H9 (cell line): ENCODE data around the gene TDRKH. TPM values are rescaled to one million over a fixed set of nuclear protein-coding genes. Genes with fewer than 3 reads are reported as not detected.

Source experiments
- DNase-seq: peaks from one replicate; pipeline ENCODE4 v3.0.0-alpha.2; 2017
- H2AFZ ChIP-seq: one replicate; pipeline ENCODE4 v1.6.1; 2013; ENCODE audit warnings: mild to moderate bottlenecking, low read length, control low read depth, moderate library complexity
- H2AK5ac ChIP-seq: 2 replicates; pipeline ENCODE4 v1.6.1; 2013; ENCODE audit warnings: low read length, control low read depth, mixed read lengths; ENCODE audit not compliant: insufficient read length
- H2BK120ac ChIP-seq: one replicate; pipeline ENCODE4 v1.6.1; 2013; ENCODE audit warnings: low read depth, mild to moderate bottlenecking, low read length, control low read depth, inconsistent platforms; ENCODE audit not compliant: poor library complexity, severe bottlenecking
- H2BK12ac ChIP-seq: 2 replicates; pipeline ENCODE4 v1.6.1; 2013; ENCODE audit warnings: low read length, control low read depth, mixed read lengths, low read depth; ENCODE audit not compliant: insufficient read length
- H2BK15ac ChIP-seq: 2 replicates; pipeline ENCODE4 v1.6.1; 2013; ENCODE audit warnings: low read depth, low read length, control low read depth
- H2BK20ac ChIP-seq: one replicate; pipeline ENCODE4 v1.6.1; 2013; ENCODE audit warnings: low read depth, mild to moderate bottlenecking, low read length, control low read depth, inconsistent platforms; ENCODE audit not compliant: poor library complexity, severe bottlenecking
- H2BK5ac ChIP-seq: 2 replicates; pipeline ENCODE4 v1.6.1; 2013; ENCODE audit warnings: low read length, control low read depth, mixed read lengths; ENCODE audit not compliant: insufficient read length
- H3K14ac ChIP-seq: 2 replicates; pipeline ENCODE4 v1.6.1; 2013; ENCODE audit warnings: low read length, control low read depth; ENCODE audit not compliant: insufficient read depth
- H3K18ac ChIP-seq: 2 replicates; pipeline ENCODE4 v1.6.1; 2013; ENCODE audit warnings: low read depth, mild to moderate bottlenecking, mixed read lengths, low read length, control low read depth; ENCODE audit not compliant: insufficient read length
- H3K23ac ChIP-seq: 2 replicates; pipeline ENCODE4 v1.6.1; 2013; ENCODE audit warnings: low read length, control low read depth, mixed read lengths, low read depth; ENCODE audit not compliant: insufficient read length
- H3K23me2 ChIP-seq: 2 replicates; pipeline ENCODE4 v1.6.1; 2013; ENCODE audit warnings: low read depth, mild to moderate bottlenecking, mixed read lengths, low read length, control low read depth; ENCODE audit not compliant: insufficient read length, poor library complexity, severe bottlenecking
- H3K27ac ChIP-seq: 2 replicates; pipeline ENCODE4 v1.5.1; 2013; ENCODE audit warnings: low read length, control low read depth, mixed read lengths, low read depth; ENCODE audit not compliant: insufficient read length
- H3K27me3 ChIP-seq: 2 replicates; pipeline ENCODE4 v1.6.1; 2013; ENCODE audit warnings: low read length, control low read depth, inconsistent platforms; ENCODE audit not compliant: insufficient read depth
- H3K4ac ChIP-seq: 2 replicates; pipeline ENCODE4 v1.6.1; 2013; ENCODE audit warnings: low read depth, mild to moderate bottlenecking, control low read depth, inconsistent platforms, low read length, moderate library complexity
- H3K4me1 ChIP-seq: 2 replicates; pipeline ENCODE4 v1.6.1; 2013; ENCODE audit warnings: low read length, control low read depth, inconsistent platforms; ENCODE audit not compliant: insufficient read depth
- H3K4me2 ChIP-seq: 2 replicates; pipeline ENCODE4 v1.6.1; 2013; ENCODE audit warnings: low read length, control low read depth, mixed read lengths; ENCODE audit not compliant: insufficient read length, insufficient read depth
- H3K56ac ChIP-seq: 2 replicates; pipeline ENCODE4 v1.6.1; 2013; ENCODE audit warnings: low read depth, mild to moderate bottlenecking, mixed read lengths, low read length, control low read depth; ENCODE audit not compliant: insufficient read length
- H3K79me1 ChIP-seq: 2 replicates; pipeline ENCODE4 v1.6.1; 2013; ENCODE audit warnings: low read depth, mild to moderate bottlenecking, moderate library complexity, low read length, control low read depth, inconsistent platforms; ENCODE audit not compliant: insufficient read depth, poor library complexity, severe bottlenecking
- H3K79me2 ChIP-seq: 2 replicates; pipeline ENCODE4 v1.6.1; 2013; ENCODE audit warnings: low read length, control low read depth, inconsistent platforms; ENCODE audit not compliant: insufficient read depth
- H3K9ac ChIP-seq: 2 replicates; pipeline ENCODE4 v1.6.1; 2013; ENCODE audit warnings: low read length, control low read depth, mixed read lengths; ENCODE audit not compliant: insufficient read length; ENCODE audit errors: extremely low read depth
- H3K9me3 ChIP-seq: one replicate; pipeline ENCODE4 v1.6.1; 2013; ENCODE audit warnings: low read depth, low read length, inconsistent platforms; ENCODE audit not compliant: control insufficient read depth
- H3T11ph ChIP-seq: one replicate; pipeline ENCODE4 v1.6.1; 2013; ENCODE audit warnings: mild to moderate bottlenecking, low read length, control low read depth, inconsistent platforms
- H4K20me1 ChIP-seq: one replicate; pipeline ENCODE4 v1.6.1; 2013; ENCODE audit not compliant: control insufficient read depth, insufficient read length, insufficient read depth
- H4K5ac ChIP-seq: 2 replicates; pipeline ENCODE4 v1.6.1; 2013; ENCODE audit warnings: low read depth, mild to moderate bottlenecking, mixed read lengths, low read length, control low read depth; ENCODE audit not compliant: insufficient read length
- H4K8ac ChIP-seq: replicated peaks from 2 replicates; pipeline ENCODE4 v1.6.1; 2013; ENCODE audit warnings: low read length, control low read depth, mixed read lengths, low read depth; ENCODE audit not compliant: insufficient read length
- H4K91ac ChIP-seq: 2 replicates; pipeline ENCODE4 v1.6.1; 2013; ENCODE audit warnings: low read depth, mild to moderate bottlenecking, moderate library complexity, mixed read lengths, low read length, control low read depth; ENCODE audit not compliant: insufficient read length
- H3K27ac Mint-ChIP-seq, 3 experiments: 2 replicates in 2 of 3; 3 replicates in 1 of 3; pipeline ENCODE4 v1.8.0; 2020 to 2021; ENCODE audit warnings: mixed read lengths in 3 of 3, mild to moderate bottlenecking in 1 of 3, moderate library complexity in 1 of 3
- H3K27me3 Mint-ChIP-seq: 2 replicates; pipeline ENCODE4 v1.8.0; 2021; ENCODE audit warnings: low read depth, mild to moderate bottlenecking, moderate library complexity, mixed read lengths
- H3K36me3 Mint-ChIP-seq, 3 experiments: 2 replicates in 2 of 3; 3 replicates in 1 of 3; pipeline ENCODE4 v1.8.0; 2020 to 2021; ENCODE audit warnings: low read depth in 3 of 3, mixed read lengths in 3 of 3; ENCODE audit not compliant: insufficient read depth in 1 of 3
- H3K4me1 Mint-ChIP-seq, 2 experiments: 2 replicates each; pipeline ENCODE4 v1.8.0; 2020; ENCODE audit warnings: mixed read lengths in 2 of 2
- H3K4me3 Mint-ChIP-seq, 2 experiments: 2 replicates in 1 of 2; 3 replicates in 1 of 2; pipeline ENCODE4 v1.8.0; 2020 to 2021; ENCODE audit warnings: mild to moderate bottlenecking in 2 of 2, mixed read lengths in 2 of 2, moderate library complexity in 1 of 2
- H3K9me3 Mint-ChIP-seq, 2 experiments: 2 replicates in 1 of 2; 3 replicates in 1 of 2; pipeline ENCODE4 v1.8.0; 2020; ENCODE audit warnings: mild to moderate bottlenecking in 2 of 2, mixed read lengths in 2 of 2, moderate library complexity in 1 of 2
- CTCF ChIP-seq: fragments of 200-600 bp; sonication (generic); conservative IDR thresholded peaks from 3 replicates; pipeline ENCODE4 v1.8.0; 2021; ENCODE audit warnings: antibody characterized with exemption, mild to moderate bottlenecking
- WGBS: extraction: QIAGEN DNeasy Blood & Tissue Kit; methylation state at CpG from one replicate; pipeline ENCODE4 v1.1.7; 2013; ENCODE audit warnings: missing lambda C conversion rate, low lambda C conversion rate, mixed read lengths; ENCODE audit not compliant: insufficient read length; ENCODE audit errors: extremely low coverage; 5-methylcytosine and 5-hydroxymethylcytosine counted together
- total RNA-seq: library from RNA; stranded (reverse); gene quantifications from 2 replicates; pipeline ENCODE4 v1.2.1, GENCODE V29; 2021

The TDRKH gene
- total RNA-seq, 1 experiment from 2014 or later = 24.0 TPM

- H3K4me1 Mint-ChIP-seq = peaks cover 22 to 37% of the 10 kb centered on the region in 2 experiments
- no peak overlapping the region for H4K8ac ChIP-seq
- no CpG with 5 or more reads among the region's 7 CpGs for WGBS
- H3K4me3 Mint-ChIP-seq = no peak overlapping the region
- no peak overlapping the region for H2BK12ac ChIP-seq
- no peak overlapping the region for H2BK15ac ChIP-seq
- H2AFZ ChIP-seq = no peak overlapping the region
- H3K18ac ChIP-seq = no peak overlapping the region
- peaks cover 30% of the 10 kb centered on the region for H3K23me2 ChIP-seq
- no peaks in the 10 kb centered on the region; a peak in 1 of 7 replicates for H3K36me3 Mint-ChIP-seq
- no peaks in the 10 kb centered on the region for H3K79me2 ChIP-seq
- no peak for TF ChIP-seq CTCF
- H3K27ac Mint-ChIP-seq = no peak overlapping the region
- no peak overlapping the region for H3K9ac ChIP-seq
- H3K9me3 ChIP-seq = no peaks in the 10 kb centered on the region
- H3T11ph ChIP-seq = no peak overlapping the region
- H3K79me1 ChIP-seq = no peaks in the 10 kb centered on the region
- H2BK5ac ChIP-seq = no peak overlapping the region
- H3K4me1 ChIP-seq = peaks cover 4% of the 10 kb centered on the region; the same call in 1 of the 2 replicates
- H3K56ac ChIP-seq = no peak overlapping the region
- H3K14ac ChIP-seq = no peak overlapping the region
- no peak overlapping the region for H4K5ac ChIP-seq
- no peak overlapping the region for H3K27ac ChIP-seq
- H2BK20ac ChIP-seq = no peak overlapping the region
- no peak overlapping the region for H3K23ac ChIP-seq
- no peak overlapping the region for H4K91ac ChIP-seq
- H2BK120ac ChIP-seq = no peak overlapping the region
- no peak overlapping the region for H3K4ac ChIP-seq
- H2AK5ac ChIP-seq = no peak overlapping the region
- DNase-seq = no peak
- H4K20me1 ChIP-seq = no peaks in the 10 kb centered on the region
- peaks cover 8% of the 10 kb centered on the region; the same call in 1 of the 2 replicates for H3K27me3 ChIP-seq
- no peak overlapping the region for H3K4me2 ChIP-seq
- peaks cover 32% of the 10 kb centered on the region for H3K27me3 Mint-ChIP-seq
- H3K9me3 Mint-ChIP-seq = no peaks in the 10 kb centered on the region; a peak in 1 of 5 replicates
These were observed 45.3 kb upstream of the TDRKH start for GRCh38 chr1:151835596-151835995.
